Mesothelial cell of epicardium (in vitro differentiated cells): Measurements from ENCODE around the gene GJA9. TPM values are rescaled to one million over a fixed set of nuclear protein-coding genes. Genes with fewer than 3 reads are reported as not detected.
"Not testable (repeated sequence)": the region's sequence is repeated elsewhere in the genome, so short reads cannot be mapped to it uniquely, and the experiment has no call there.

Source experiments
- DNase-seq, 2 experiments: peaks; one replicate each; pipeline ENCODE4 v3.0.0; 2021; ENCODE audit warnings: low spot score in 2 of 2; ENCODE audit not compliant: unreplicated experiment in 2 of 2
- H3K27ac Mint-ChIP-seq: 2 replicates; pipeline ENCODE4 v1.8.0; 2021; ENCODE audit warnings: mixed read lengths
- H3K27me3 Mint-ChIP-seq: 2 replicates; pipeline ENCODE4 v1.8.0; 2021; ENCODE audit warnings: low read depth, mixed read lengths
- H3K36me3 Mint-ChIP-seq: 2 replicates; pipeline ENCODE4 v1.8.0; 2021; ENCODE audit warnings: mixed read lengths
- H3K4me1 Mint-ChIP-seq: 2 replicates; pipeline ENCODE4 v1.8.0; 2021; ENCODE audit warnings: mixed read lengths
- H3K4me3 Mint-ChIP-seq: 2 replicates; pipeline ENCODE4 v1.8.0; 2021; ENCODE audit warnings: mild to moderate bottlenecking, moderate library complexity, mixed read lengths
- H3K9me3 Mint-ChIP-seq: 2 replicates; pipeline ENCODE4 v1.8.0; 2021; ENCODE audit warnings: mixed read lengths
- CTCF ChIP-seq: fragments of 200-600 bp; sonication (generic); IDR thresholded peaks from one replicate; pipeline ENCODE4 v1.5.0; 2021; ENCODE audit warnings: antibody characterized with exemption; ENCODE audit not compliant: unreplicated experiment
- total RNA-seq: library from RNA; stranded (reverse); gene quantifications from 3 replicates; pipeline ENCODE4 v1.2.1, GENCODE V29; 2021

GJA9 gene
- total RNA-seq, 1 donor from 2014 or later = not detected

- no peaks in the 10 kb centered on the region for H3K4me1 Mint-ChIP-seq
- peaks cover 37% of the 10 kb centered on the region for H3K36me3 Mint-ChIP-seq
- H3K4me3 Mint-ChIP-seq = no peak overlapping the region
These were observed 35.2 kb downstream of the GJA9 start for GRCh38 chr1:38846210-38846609.

DNA sequence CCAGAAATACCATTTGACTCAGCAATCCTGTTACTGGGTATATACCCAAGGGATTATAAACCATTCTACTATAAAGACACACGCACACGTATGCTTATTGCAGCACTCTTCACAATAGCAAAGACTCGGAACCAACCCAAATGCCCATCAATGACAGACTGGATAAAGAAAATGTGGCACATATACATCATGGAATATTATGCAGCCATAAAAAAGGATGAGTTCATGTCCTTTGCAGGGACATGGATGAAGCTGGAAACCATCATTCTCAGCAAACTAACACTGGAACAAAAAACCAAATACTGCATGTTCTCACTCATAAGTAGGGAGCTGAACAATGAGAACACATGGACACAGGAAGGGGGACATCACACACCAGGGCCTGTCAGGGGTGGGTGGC, 36.3 kb downstream of the GJA9 start:
- H3K9me3 Mint-ChIP-seq, H3K27ac Mint-ChIP-seq, H3K4me3 Mint-ChIP-seq, H3K27me3 Mint-ChIP-seq, DNase-seq, H3K4me1 Mint-ChIP-seq: not testable (repeated sequence)
- peaks cover 35% of the 10 kb centered on the region for H3K36me3 Mint-ChIP-seq

More at GRCh38 chr1:38846210-38846609, 35.2 kb downstream of the GJA9 start:
- TF ChIP-seq CTCF = no peak
- Mint-ChIP-seq H3K27me3 (no peaks in the 10 kb centered on the region), H3K27ac (no peak overlapping the region), H3K9me3 (peaks cover 5% of the 10 kb centered on the region)
- no peak for DNase-seq

GRCh38 chr1:38840281-38840680, 41.1 kb downstream of the GJA9 start:
- Mint-ChIP-seq H3K4me1 (no peaks in the 10 kb centered on the region), H3K4me3 (no peak overlapping the region), H3K36me3 (peaks cover 41% of the 10 kb centered on the region), H3K27ac (no peak overlapping the region), H3K27me3 (no peaks in the 10 kb centered on the region), H3K9me3 (peaks cover 5% of the 10 kb centered on the region)
- DNase-seq = no peak
- no peak for TF ChIP-seq CTCF

DNA sequence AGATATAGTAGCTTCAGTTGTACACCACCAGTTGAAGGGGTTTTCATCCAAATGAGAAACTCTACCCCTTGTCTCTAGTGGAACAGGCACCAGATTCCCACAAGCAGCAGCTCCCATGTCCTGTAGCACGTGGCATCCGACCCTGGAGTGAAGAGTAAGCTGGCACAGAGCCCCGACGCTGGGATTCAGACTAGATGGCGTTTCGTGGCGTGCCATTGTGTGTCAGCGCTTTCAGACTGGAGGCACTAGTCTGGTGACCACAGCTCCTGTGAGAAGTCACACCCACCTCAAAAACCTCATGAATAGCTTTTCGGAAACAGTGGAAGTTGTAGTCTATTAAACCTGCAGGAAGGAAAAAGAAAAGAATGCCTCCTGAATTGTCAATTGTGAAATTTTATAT, 42.0 kb downstream of the GJA9 start:
- Mint-ChIP-seq H3K4me1 (no peaks in the 10 kb centered on the region), H3K9me3 (no peaks in the 10 kb centered on the region), H3K4me3 (no peak overlapping the region)

DNA sequence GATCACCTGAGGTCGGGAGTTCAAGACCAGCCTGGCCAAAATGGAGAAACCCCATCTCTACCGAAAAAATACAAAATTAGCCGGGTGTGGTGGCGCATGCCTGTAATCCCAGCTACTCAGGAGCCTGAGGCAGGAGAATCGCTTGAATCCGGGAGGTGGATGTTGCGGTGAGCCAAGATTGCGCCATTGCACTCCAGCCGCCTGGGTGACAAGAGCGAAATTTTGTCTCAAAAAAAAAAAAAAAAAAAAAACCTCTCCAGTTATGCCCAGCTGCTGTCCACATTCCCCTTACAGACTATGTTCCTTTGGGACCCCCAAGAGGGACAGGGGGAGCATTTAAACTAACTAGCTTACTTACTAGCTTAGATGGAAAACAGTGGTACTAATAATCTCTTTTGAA, 45.1 kb downstream of the GJA9 start:
- Mint-ChIP-seq H3K36me3 (peaks cover 20% of the 10 kb centered on the region), H3K27me3 (peaks cover 23% of the 10 kb centered on the region)
- not testable (repeated sequence) for H3K4me1 Mint-ChIP-seq, DNase-seq, H3K4me3 Mint-ChIP-seq, H3K27ac Mint-ChIP-seq, H3K9me3 Mint-ChIP-seq

More for the DNA sequence above, 42.0 kb downstream of the GJA9 start:
- DNase-seq = no peak
- Mint-ChIP-seq H3K36me3 (peaks cover 32% of the 10 kb centered on the region), H3K27ac (no peak overlapping the region), H3K27me3 (peaks cover 2% of the 10 kb centered on the region)
- no peak for TF ChIP-seq CTCF

GRCh38 chr1:38834937-38835827, 46.2 kb downstream of the GJA9 start:
- H3K27ac Mint-ChIP-seq = no peak overlapping the region
- peak; percentile 86 for TF ChIP-seq CTCF
- H3K27me3 Mint-ChIP-seq = peaks cover 33% of the 10 kb centered on the region
- peaks cover 16% of the 10 kb centered on the region for H3K36me3 Mint-ChIP-seq
- H3K4me1 Mint-ChIP-seq = no peaks in the 10 kb centered on the region
- no peak overlapping the region for H3K4me3 Mint-ChIP-seq
- DNase-seq = no peak
- H3K9me3 Mint-ChIP-seq = no peaks in the 10 kb centered on the region
